HL-60 (cell line): ENCODE data around the gene CD109.

Experiments
- TF ChIP-seq, protein P1 (sequence below): IDR thresholded peaks from one replicate; pipeline ENCODE4 v1.5.1; 2011; ENCODE audit warnings: low read length, control low read depth, inconsistent platforms; ENCODE audit not compliant: insufficient read depth
- TF ChIP-seq, protein P2 (sequence below): IDR thresholded peaks from 2 replicates; pipeline ENCODE4 v1.6.1; 2012; ENCODE audit warnings: low read depth; ENCODE audit not compliant: insufficient replicate concordance

DNA sequence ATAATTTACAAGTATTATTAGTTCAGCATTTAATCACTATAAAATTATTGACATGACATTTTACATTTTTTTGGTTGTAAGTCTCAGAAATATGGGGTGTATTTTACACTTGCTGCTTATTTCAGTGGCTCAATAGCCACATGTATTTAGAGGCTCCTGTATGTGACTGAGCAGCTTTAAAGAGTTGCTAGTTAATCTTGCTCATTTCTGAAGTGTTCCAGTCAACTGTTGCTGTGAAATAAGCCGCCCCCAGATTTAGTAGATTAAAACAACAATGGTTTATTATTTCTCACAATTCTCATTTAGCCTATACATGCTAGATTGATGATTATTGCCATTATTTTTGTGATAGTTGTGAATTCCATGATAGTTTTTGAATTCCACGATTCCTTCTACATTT lies 23.0 kb downstream of the CD109 start:
- TF ChIP-seq, protein P1, sequence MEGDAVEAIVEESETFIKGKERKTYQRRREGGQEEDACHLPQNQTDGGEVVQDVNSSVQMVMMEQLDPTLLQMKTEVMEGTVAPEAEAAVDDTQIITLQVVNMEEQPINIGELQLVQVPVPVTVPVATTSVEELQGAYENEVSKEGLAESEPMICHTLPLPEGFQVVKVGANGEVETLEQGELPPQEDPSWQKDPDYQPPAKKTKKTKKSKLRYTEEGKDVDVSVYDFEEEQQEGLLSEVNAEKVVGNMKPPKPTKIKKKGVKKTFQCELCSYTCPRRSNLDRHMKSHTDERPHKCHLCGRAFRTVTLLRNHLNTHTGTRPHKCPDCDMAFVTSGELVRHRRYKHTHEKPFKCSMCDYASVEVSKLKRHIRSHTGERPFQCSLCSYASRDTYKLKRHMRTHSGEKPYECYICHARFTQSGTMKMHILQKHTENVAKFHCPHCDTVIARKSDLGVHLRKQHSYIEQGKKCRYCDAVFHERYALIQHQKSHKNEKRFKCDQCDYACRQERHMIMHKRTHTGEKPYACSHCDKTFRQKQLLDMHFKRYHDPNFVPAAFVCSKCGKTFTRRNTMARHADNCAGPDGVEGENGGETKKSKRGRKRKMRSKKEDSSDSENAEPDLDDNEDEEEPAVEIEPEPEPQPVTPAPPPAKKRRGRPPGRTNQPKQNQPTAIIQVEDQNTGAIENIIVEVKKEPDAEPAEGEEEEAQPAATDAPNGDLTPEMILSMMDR = no peak
- TF ChIP-seq, protein P2, sequence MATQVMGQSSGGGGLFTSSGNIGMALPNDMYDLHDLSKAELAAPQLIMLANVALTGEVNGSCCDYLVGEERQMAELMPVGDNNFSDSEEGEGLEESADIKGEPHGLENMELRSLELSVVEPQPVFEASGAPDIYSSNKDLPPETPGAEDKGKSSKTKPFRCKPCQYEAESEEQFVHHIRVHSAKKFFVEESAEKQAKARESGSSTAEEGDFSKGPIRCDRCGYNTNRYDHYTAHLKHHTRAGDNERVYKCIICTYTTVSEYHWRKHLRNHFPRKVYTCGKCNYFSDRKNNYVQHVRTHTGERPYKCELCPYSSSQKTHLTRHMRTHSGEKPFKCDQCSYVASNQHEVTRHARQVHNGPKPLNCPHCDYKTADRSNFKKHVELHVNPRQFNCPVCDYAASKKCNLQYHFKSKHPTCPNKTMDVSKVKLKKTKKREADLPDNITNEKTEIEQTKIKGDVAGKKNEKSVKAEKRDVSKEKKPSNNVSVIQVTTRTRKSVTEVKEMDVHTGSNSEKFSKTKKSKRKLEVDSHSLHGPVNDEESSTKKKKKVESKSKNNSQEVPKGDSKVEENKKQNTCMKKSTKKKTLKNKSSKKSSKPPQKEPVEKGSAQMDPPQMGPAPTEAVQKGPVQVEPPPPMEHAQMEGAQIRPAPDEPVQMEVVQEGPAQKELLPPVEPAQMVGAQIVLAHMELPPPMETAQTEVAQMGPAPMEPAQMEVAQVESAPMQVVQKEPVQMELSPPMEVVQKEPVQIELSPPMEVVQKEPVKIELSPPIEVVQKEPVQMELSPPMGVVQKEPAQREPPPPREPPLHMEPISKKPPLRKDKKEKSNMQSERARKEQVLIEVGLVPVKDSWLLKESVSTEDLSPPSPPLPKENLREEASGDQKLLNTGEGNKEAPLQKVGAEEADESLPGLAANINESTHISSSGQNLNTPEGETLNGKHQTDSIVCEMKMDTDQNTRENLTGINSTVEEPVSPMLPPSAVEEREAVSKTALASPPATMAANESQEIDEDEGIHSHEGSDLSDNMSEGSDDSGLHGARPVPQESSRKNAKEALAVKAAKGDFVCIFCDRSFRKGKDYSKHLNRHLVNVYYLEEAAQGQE = no peak
